ENCODE data around the gene NCR1.
"Not testable (repeated sequence)": the region's sequence is repeated elsewhere in the genome, so short reads cannot be mapped to it uniquely, and the experiment has no call there.

Gene NCR1, protein sequence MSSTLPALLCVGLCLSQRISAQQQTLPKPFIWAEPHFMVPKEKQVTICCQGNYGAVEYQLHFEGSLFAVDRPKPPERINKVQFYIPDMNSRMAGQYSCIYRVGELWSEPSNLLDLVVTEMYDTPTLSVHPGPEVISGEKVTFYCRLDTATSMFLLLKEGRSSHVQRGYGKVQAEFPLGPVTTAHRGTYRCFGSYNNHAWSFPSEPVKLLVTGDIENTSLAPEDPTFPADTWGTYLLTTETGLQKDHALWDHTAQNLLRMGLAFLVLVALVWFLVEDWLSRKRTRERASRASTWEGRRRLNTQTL

DNA sequence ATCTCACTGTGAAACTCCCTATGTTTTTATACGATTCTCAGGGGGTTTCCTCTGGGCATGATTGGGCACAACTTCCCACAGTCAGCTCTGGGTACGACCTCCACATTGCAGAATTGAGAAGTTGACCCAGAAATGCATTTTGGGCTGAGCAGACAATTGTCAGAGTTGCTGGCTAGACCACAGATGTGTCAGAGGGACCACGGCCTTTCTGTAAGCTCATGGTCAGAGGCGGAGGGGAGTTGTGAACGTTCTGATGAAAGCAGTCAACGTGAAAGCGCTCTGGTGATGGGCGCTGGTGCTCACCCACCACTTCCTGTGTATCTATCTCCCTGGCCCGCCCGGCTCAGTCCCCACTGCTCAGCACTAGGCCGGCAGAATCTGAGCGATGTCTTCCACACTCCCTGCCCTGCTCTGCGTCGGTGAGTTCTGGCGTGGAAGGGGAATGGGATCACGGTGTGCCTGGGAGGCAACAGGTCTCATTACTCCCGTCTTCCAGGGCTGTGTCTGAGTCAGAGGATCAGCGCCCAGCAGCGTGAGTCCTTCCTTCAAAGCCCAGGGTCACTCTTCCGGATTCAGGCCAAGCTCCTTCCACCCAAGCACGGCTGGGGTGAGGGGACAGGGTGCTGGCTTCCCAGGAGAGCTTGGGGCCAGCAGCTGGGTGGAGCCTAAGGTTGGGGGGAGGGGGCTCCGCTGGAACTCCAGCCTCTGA is at the start of gene NCR1:
NCR1 (plus strand) TSS at position 346 of the 709 bp plus-strand sequence; CDS start at position 386, 40 bp downstream.
- TF ChIP-seq ZFX (IDR thresholded peaks at IDR 0.05): no peak
- TF ChIP-seq, protein P1, sequence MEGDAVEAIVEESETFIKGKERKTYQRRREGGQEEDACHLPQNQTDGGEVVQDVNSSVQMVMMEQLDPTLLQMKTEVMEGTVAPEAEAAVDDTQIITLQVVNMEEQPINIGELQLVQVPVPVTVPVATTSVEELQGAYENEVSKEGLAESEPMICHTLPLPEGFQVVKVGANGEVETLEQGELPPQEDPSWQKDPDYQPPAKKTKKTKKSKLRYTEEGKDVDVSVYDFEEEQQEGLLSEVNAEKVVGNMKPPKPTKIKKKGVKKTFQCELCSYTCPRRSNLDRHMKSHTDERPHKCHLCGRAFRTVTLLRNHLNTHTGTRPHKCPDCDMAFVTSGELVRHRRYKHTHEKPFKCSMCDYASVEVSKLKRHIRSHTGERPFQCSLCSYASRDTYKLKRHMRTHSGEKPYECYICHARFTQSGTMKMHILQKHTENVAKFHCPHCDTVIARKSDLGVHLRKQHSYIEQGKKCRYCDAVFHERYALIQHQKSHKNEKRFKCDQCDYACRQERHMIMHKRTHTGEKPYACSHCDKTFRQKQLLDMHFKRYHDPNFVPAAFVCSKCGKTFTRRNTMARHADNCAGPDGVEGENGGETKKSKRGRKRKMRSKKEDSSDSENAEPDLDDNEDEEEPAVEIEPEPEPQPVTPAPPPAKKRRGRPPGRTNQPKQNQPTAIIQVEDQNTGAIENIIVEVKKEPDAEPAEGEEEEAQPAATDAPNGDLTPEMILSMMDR (conservative IDR thresholded peaks at IDR 0.05): no peak
- H3K27ac ChIP-seq: no peak within 1 kb of the TSS

DNA sequence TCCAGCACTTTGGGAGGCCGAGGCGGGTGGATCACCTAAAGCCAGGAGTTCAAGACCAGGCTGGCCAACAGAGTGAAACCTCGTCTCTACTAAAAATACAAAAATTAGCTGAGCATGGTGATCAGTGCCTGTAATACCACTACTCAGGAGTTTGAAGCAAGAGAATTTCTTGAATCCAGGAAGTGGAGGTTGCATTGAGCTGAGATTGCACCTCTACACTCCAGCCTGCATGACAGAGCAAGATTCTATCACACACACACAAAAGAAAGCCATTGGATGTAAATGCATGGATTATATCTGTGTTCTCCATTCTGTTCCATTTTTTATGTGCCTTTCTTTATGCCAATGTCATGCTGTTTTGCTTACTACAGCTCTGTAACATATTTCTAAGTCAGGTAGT is 47.5 kb upstream of the NCR1 start:
- H3K27ac ChIP-seq: not testable (repeated sequence)

DNA sequence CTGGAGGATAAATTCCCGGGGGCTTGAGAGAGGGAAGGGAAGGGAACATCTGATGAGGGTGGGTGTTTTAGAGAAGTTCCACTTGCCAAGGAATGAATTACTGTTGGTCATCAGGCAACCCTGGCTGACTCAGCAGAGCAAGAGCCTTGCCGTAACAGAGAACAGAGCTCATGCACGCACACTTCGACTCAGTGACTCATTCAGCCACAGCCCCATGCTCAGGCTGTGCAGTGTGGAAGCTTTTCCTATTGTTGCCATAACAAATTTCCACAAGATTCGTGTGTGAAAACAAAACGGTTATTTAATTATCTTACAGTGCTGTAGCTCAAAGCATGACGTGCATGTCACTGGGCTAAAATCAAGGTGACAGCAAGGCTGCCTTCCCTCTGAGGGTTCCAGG is 46.5 kb upstream of the NCR1 start:
- not testable (repeated sequence) for H3K27ac ChIP-seq

DNA sequence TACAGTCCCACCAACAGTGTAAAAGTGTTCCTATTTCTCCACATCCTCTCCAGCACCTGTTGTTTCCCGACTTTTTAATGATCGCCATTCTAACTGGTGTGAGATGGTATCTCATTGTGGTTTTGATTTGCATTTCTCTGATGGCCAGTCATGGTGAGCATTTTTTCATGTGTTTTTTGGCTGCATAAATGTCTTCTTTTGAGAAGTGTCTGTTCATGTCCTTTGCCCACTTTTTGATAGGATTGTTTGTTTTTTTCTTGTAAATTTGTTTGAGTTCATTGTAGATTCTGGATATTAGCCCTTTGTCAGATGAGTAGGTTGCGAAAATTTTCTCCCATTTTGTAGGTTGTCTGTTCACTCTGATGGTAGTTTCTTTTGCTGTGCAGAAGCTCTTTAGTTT is 42.5 kb upstream of the NCR1 start:
- H3K27ac ChIP-seq: not testable (repeated sequence)

DNA sequence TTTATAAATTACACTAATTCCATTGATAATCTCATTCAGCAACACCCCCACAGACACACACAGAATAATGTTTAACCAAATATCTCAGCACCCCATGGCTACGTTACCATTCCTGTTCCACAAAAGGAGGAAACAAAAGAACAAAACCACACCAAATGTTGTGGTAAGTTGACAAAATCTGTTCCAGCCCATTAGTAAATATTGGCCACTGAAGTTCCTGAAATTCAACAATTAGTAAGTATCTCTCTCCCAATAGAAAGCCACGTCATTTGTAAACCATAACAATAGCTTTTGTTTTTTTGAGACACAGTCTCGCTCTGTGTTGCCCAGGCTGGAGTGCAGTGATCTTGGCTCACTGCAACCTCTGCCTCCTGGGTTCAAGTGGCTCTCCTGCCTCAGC is 34.3 kb upstream of the NCR1 start:
- no peak for TF ChIP-seq ZFX (IDR thresholded peaks at IDR 0.05)
- TF ChIP-seq, protein P1 (conservative IDR thresholded peaks at IDR 0.05): no peak
- H3K27ac ChIP-seq: no peak overlapping the region

DNA sequence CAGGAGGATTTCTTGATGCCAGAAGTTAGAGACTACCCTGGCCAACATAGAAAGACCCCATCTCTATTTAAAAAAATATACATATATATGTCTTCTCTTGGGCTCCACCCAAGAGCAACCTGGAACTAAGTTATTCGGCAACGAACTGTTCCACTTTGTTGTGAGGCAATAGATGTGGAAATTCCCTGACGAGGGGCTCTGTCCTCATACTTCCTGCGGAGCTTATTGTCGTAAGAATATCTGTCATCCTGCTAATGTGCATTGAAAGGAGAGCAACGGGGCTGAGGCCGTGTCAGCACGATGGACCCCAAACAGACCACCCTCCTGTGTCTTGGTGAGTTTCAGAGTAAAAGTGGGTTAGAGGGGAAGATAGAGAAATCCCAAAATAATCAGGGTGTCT is 32.0 kb upstream of the NCR1 start, which contains the start of gene FCAR:
FCAR (plus strand) TSS at position 246 of the 400 bp plus-strand sequence; CDS start at position 301, 55 bp downstream.
- H3K27ac ChIP-seq: no peak within 1 kb of the TSS
- TF ChIP-seq ZFX (IDR thresholded peaks at IDR 0.05): no peak
- TF ChIP-seq, protein P1 (conservative IDR thresholded peaks at IDR 0.05): no peak

DNA sequence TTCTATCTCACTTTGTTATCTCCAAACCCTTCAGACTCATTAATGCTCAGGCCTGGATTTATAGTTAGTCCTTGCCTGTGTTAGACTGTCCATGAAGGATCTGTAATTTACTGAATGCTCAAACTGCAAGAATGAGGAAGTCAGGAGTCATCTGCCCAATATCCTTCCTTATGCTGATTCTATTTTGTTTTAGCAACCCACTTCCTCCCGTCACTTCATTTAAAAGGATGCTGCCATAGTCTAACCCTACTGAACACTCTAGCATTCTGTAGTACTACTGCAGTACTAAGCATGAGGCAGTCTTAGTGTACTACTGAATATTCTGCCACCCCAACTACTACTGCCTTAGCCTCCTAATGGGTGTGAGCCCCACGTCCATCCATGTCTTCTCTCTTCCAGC is 30.4 kb upstream of the NCR1 start:
- no peak overlapping the region for H3K27ac ChIP-seq
- TF ChIP-seq, protein P1 (conservative IDR thresholded peaks at IDR 0.05): no peak
- no peak for TF ChIP-seq ZFX (IDR thresholded peaks at IDR 0.05)

DNA sequence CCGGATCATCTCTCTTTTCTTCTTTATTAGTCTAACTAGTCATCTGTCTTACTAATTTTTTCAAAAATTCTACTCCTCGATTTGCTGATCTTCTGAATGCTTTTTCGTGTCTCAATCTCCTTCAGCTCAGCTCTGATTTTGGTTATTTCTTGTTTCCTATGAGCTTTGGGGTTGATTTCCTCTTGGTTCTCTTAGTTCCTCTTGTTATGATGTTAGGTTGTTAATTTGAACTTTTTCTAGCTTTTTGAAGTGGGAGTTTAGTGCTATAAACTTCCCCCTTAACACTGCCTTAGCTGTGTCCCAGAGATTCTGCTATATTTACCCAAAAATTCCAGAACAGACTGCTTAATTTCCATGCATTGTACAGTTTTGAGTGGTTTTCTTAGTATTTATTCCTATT is 28.5 kb upstream of the NCR1 start:
- no peak for TF ChIP-seq ZFX (IDR thresholded peaks at IDR 0.05)
- TF ChIP-seq, protein P1 (conservative IDR thresholded peaks at IDR 0.05): no peak
- H3K27ac ChIP-seq: no peak overlapping the region

DNA sequence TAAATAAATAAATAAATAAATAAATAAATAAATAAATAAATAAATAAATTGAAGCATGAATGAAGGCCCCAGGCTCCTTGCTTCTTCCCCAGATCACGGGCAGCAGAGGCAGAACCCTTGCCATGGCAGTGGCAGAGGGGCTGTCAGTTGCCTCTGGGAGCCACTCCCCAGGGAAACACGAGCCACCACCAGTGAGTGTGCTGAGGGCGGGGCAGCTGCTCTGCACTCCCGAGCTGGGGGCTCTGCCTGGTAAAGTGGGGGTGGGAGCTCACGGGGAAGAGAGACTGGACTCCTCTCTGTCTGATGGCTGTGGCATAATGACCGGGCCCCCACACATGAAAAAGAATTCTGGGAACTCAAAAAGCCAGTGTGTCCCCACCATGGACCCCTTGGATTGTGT is 24.1 kb upstream of the NCR1 start:
- TF ChIP-seq, protein P1 (conservative IDR thresholded peaks at IDR 0.05): no peak
- no peak for TF ChIP-seq ZFX (IDR thresholded peaks at IDR 0.05)
- H3K27ac ChIP-seq: no peak overlapping the region
